Breast epithelium (tissue), 3 donors: ENCODE measurements around the gene SAFB.

Experiments
- POLR2A ChIP-seq: fragments of 450-650 bp; IDR thresholded peaks from one replicate; pipeline ENCODE4 v1.6.1; 2016; ENCODE audit warnings: antibody characterized with exemption, mild to moderate bottlenecking, moderate library complexity
- POLR2AphosphoS5 ChIP-seq, 3 donors: sonication (generic); formaldehyde crosslinking; IDR thresholded peaks; one replicate each; pipeline ENCODE4 v1.6.1; 2017; ENCODE audit warnings: antibody characterized with exemption in 3 of 3
- TF ChIP-seq, protein P1 (sequence below), 3 donors: fragments of 450-650 bp; IDR thresholded peaks; one replicate each; pipeline ENCODE4 v1.5.1; 2016 to 2017; ENCODE audit warnings: antibody characterized with exemption in 3 of 3, mild to moderate bottlenecking in 3 of 3, moderate library complexity in 3 of 3

- TF ChIP-seq POLR2A (no peak), POLR2AphosphoS5 (IDR thresholded peaks at IDR 0.05) (no peak)
- TF ChIP-seq, protein P1, sequence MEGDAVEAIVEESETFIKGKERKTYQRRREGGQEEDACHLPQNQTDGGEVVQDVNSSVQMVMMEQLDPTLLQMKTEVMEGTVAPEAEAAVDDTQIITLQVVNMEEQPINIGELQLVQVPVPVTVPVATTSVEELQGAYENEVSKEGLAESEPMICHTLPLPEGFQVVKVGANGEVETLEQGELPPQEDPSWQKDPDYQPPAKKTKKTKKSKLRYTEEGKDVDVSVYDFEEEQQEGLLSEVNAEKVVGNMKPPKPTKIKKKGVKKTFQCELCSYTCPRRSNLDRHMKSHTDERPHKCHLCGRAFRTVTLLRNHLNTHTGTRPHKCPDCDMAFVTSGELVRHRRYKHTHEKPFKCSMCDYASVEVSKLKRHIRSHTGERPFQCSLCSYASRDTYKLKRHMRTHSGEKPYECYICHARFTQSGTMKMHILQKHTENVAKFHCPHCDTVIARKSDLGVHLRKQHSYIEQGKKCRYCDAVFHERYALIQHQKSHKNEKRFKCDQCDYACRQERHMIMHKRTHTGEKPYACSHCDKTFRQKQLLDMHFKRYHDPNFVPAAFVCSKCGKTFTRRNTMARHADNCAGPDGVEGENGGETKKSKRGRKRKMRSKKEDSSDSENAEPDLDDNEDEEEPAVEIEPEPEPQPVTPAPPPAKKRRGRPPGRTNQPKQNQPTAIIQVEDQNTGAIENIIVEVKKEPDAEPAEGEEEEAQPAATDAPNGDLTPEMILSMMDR (IDR thresholded peaks at IDR 0.05), result no peak
Observed at GRCh38 chr19:5644037-5644436, 21.2 kb downstream of the SAFB start.
